NCI-H2029 (cell line): Measurements from ENCODE around the gene SNX5.
"Not testable (repeated sequence)": the region's sequence is repeated elsewhere in the genome, so short reads cannot be mapped to it uniquely, and the experiment has no call there.

Source experiments
- DNase-seq: peaks from one replicate; lab custom pipeline; 2025; lab: John Stamatoyannopoulos, UW

Gene SNX5

GRCh38 chr20:17960400-17960885 lies 8.2 kb downstream of the SNX5 start:
- DNase-seq, result not testable (repeated sequence)

GRCh38 chr20:17959257-17959627 lies 9.4 kb downstream of the SNX5 start:
- DNase-seq, result no peak

- no peak for DNase-seq
Measured at GRCh38 chr20:17958373-17959256, 10.0 kb downstream of the SNX5 start.

- DNase-seq, result no peak
Measured at GRCh38 chr20:17957505-17958363, 10.9 kb downstream of the SNX5 start.

GRCh38 chr20:17956099-17956685 lies 12.4 kb downstream of the SNX5 start:
- no peak for DNase-seq

GRCh38 chr20:17955302-17955701 lies 13.3 kb downstream of the SNX5 start:
- no peak for DNase-seq

GRCh38 chr20:17953935-17954334 lies 14.7 kb downstream of the SNX5 start:
- DNase-seq, result no peak

GRCh38 chr20:17952692-17953684 lies 15.6 kb downstream of the SNX5 start:
- no peak for DNase-seq

GRCh38 chr20:17951323-17951722 lies 17.3 kb downstream of the SNX5 start:
- DNase-seq, result no peak

GRCh38 chr20:17950670-17951069 lies 17.9 kb downstream of the SNX5 start:
- no peak for DNase-seq

GRCh38 chr20:17949899-17950298 lies 18.7 kb downstream of the SNX5 start:
- DNase-seq, result no peak

- DNase-seq, result no peak
Measured at GRCh38 chr20:17948442-17948841, 20.2 kb downstream of the SNX5 start.

GRCh38 chr20:17947474-17947815 lies 21.1 kb downstream of the SNX5 start:
- DNase-seq, result no peak

GRCh38 chr20:17946572-17947473 lies 21.8 kb downstream of the SNX5 start:
- no peak for DNase-seq

GRCh38 chr20:17946040-17946439 lies 22.6 kb downstream of the SNX5 start:
- no peak for DNase-seq

GRCh38 chr20:17944854-17945474 lies 23.6 kb downstream of the SNX5 start:
- no peak for DNase-seq

- no peak for DNase-seq
Measured at GRCh38 chr20:17943343-17943742, 25.3 kb downstream of the SNX5 start.

GRCh38 chr20:17941826-17942196 lies 26.8 kb downstream of the SNX5 start:
- DNase-seq, result no peak

GRCh38 chr20:17941087-17941825 lies 27.3 kb downstream of the SNX5 start:
- no peak for DNase-seq
